Measurements from ENCODE around the gene AK8. TPM values are rescaled to one million over a fixed set of nuclear protein-coding genes. Genes with fewer than 3 reads are reported as not detected.

Gene AK8
- total RNA-seq, 2 experiments from 2014 or later, result 0.39 TPM; not detected in 1

DNA sequence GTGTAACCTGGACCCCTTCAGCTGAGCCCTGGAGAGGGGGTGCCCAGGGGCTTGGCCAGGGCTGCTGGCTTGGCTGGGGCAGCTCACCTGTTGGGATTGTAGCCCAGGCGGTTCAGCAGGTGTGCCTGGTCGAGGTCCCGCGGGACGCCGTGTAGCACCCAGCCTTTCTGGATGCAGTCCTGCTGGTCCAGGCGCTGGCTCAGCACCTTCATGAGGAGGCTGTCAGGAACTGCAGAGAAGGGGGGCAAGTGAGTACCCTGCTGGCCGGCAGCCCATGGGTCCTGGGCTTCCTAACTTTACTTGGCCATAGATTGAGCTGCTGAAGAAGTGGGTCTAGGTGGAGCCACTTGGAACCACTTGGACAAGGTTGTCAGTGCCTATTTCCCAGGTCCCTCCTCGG is 85.5 kb downstream of the AK8 start:
- ATAC-seq, result no peak
- CTCF ChIA-PET, result no interaction called here
- H3K27ac Mint-ChIP-seq, result no peak overlapping the region

DNA sequence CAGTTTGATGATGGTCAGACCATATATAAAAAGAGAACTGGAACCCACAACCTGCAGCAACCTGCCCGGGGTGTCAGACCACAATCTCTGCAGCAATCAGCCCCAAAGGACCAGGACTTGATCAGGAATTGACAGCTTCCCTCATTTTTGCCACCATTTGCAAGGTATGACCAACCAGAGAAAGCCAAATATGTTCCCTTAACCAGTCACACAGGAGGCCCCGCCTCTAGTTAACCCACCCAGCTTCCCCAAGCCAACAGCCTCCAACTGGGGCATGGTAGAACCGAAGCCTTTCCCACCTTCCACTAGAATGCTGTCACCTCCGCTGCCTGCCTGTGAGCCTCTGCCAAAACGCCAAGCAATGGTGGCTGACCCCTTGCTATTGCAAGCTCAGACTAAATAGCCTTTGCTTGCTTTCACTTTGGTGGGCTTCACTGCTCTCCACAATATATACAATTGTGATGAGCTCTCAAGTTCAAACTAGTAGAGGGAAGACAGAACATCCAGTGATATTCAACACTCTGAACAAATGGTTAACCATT is 86.3 kb downstream of the AK8 start:
- ChIA-PET POLR2A (interaction anchor here (1.0 kb wide), 1 partner anchor 23 kb away, joined by 3 read pairs; no protein-coding TSS in a partner anchor), CTCF (no interaction called here)
- H3K4me1 Mint-ChIP-seq (ENCODE audit: low read depth), result peaks cover 7% of the 10 kb centered on the region
- ATAC-seq (no peak), DNase-seq (no peak)
- peaks cover 35% of the 10 kb centered on the region for H3K27me3 Mint-ChIP-seq (ENCODE audit: low read depth)
- no peaks in the 10 kb centered on the region for H3K9me3 Mint-ChIP-seq (ENCODE audit: insufficient read depth)
- H3K4me3 Mint-ChIP-seq, result no peak overlapping the region
- H3K27ac Mint-ChIP-seq, result no peak overlapping the region
- no peaks in the 10 kb centered on the region for H3K36me3 Mint-ChIP-seq (ENCODE audit: low read depth)

More for the DNA sequence above, 85.5 kb downstream of the AK8 start:
- H3K36me3 Mint-ChIP-seq (ENCODE audit: low read depth), result no peaks in the 10 kb centered on the region
- H3K4me3 Mint-ChIP-seq, result no peak overlapping the region
- H3K9me3 Mint-ChIP-seq (ENCODE audit: insufficient read depth), result no peaks in the 10 kb centered on the region
- POLR2A ChIA-PET, result interaction anchor here (1.0 kb wide), 1 partner anchor 23 kb away, joined by 3 read pairs; no protein-coding TSS in a partner anchor
- H3K4me1 Mint-ChIP-seq (ENCODE audit: low read depth), result peaks cover 7% of the 10 kb centered on the region
- peaks cover 34% of the 10 kb centered on the region for H3K27me3 Mint-ChIP-seq (ENCODE audit: low read depth)
- no peak for DNase-seq

DNA sequence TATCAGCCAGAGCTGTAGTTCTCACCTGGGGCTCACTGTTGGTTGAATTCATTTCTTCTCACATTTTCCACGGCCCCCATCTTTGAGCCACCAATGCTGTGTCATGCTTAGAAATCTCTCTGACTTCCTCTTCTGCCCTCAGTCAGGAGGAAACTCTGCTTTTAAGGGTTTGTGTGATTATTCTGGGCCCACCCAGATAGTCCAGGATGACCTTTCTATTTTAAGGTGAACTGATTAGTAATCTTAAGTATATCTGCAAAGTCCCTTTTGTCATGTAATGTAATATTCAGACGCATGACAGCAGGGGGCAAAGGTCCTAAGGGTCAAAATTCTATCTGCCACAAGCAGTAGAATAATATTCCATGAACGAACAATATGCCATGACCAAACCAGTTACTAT is 88.4 kb downstream of the AK8 start:
- POLR2A ChIA-PET, result no interaction called here
- H3K27me3 Mint-ChIP-seq (ENCODE audit: low read depth), result peaks cover 36% of the 10 kb centered on the region
- no peak overlapping the region for H3K27ac Mint-ChIP-seq
- DNase-seq (no peak), ATAC-seq (no peak)
- H3K4me3 Mint-ChIP-seq, result no peak overlapping the region
- no peaks in the 10 kb centered on the region for H3K9me3 Mint-ChIP-seq (ENCODE audit: insufficient read depth)
- peaks cover 7% of the 10 kb centered on the region for H3K4me1 Mint-ChIP-seq (ENCODE audit: low read depth)
- H3K36me3 Mint-ChIP-seq (ENCODE audit: low read depth), result no peaks in the 10 kb centered on the region
- CTCF ChIA-PET, result interaction anchor here (1.2 kb wide), 1 partner anchor 21 kb away, joined by 3 read pairs; no protein-coding TSS in a partner anchor

DNA sequence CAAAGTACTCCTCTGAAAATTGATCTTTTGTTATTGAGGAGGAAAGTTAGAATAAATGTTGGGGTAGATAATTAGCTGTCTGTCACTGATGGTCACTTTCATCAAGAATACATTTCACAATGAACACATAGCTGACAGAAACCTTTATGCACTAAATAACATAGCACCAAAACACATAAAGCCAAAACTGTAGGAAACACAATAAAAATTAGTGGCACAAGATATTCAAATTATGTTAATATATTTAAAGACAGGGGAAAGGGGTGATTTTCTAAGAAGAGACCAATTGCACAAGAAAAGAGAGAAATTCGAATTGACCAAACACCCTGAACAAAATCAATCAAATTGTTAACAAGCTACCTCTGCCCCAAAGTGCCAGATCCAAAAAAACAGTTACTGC is 89.7 kb downstream of the AK8 start:
- H3K27me3 Mint-ChIP-seq (ENCODE audit: low read depth), result peaks cover 31% of the 10 kb centered on the region
- no peak for DNase-seq
- ATAC-seq, result no peak
- H3K9me3 Mint-ChIP-seq (ENCODE audit: insufficient read depth), result no peaks in the 10 kb centered on the region
- ChIA-PET CTCF (interaction anchor here (0.9 to 1.0 kb wide), 2 partner anchors 23 to 114 kb away, joined by 3 read pairs; no protein-coding TSS in a partner anchor), POLR2A (no interaction called here)
- no peak overlapping the region for H3K4me3 Mint-ChIP-seq
- H3K4me1 Mint-ChIP-seq (ENCODE audit: low read depth), result peaks cover 7% of the 10 kb centered on the region
- no peak overlapping the region for H3K27ac Mint-ChIP-seq
- H3K36me3 Mint-ChIP-seq (ENCODE audit: low read depth), result no peaks in the 10 kb centered on the region

DNA sequence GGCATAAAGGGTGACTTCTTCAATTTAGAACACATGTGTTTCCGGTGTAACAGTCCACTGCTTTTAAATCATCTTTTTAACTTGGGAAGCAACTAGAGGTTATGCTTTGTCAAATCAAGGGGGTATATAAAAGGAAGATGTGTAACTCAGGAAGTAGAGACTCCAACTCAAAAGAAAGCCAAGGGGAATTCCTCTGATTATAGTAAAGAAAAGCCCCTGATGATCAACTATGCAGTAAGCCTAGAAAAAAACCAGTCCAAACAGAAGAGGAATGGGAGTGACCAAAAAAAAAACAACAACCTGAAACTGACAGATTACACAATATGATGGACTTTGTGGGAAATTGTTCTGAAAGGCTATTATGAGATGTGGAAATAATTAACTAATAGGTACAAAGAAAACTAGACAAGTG is 90.3 kb downstream of the AK8 start:
- ATAC-seq (no peak), DNase-seq (no peak)
- Mint-ChIP-seq H3K36me3 (ENCODE audit: low read depth) (no peaks in the 10 kb centered on the region), H3K4me1 (ENCODE audit: low read depth) (peaks cover 7% of the 10 kb centered on the region), H3K9me3 (ENCODE audit: insufficient read depth) (no peaks in the 10 kb centered on the region), H3K27ac (no peak overlapping the region), H3K27me3 (ENCODE audit: low read depth) (peaks cover 29% of the 10 kb centered on the region), H3K4me3 (no peak overlapping the region)
- ChIA-PET POLR2A (no interaction called here), CTCF (interaction anchor here (0.9 to 1.0 kb wide), 2 partner anchors 22 to 115 kb away, joined by 3 read pairs; no protein-coding TSS in a partner anchor)

DNA sequence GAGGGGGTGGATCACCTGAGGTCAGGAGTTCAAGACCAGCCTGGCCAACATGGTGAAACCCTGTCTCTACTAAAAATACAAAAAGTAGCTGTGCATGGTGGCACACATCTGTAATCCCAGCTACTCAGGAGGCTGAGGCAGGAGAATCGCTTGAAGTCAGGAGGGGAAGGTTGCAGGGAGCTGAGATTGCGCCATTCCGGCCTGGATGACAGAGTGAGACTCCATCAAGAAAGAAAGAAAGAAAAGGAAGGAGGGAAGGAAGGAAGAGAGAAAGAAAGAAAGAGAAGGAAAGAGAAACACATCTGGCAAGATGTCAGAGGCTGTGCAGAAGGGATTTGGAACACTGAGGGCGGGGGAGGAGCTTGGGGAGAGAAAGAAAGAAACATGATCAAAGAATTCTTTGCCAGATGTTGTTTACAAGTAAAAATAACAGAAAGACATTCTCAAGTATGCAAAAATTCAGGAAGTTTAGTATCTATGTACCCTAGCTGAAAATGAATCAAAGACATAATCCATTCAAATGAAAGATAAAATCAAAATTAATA is 93.7 kb downstream of the AK8 start:
- Mint-ChIP-seq H3K27me3 (ENCODE audit: low read depth) (peaks cover 45% of the 10 kb centered on the region), H3K4me3 (no peak overlapping the region), H3K9me3 (ENCODE audit: insufficient read depth) (no peaks in the 10 kb centered on the region), H3K4me1 (ENCODE audit: low read depth) (peaks cover 18% of the 10 kb centered on the region), H3K36me3 (ENCODE audit: low read depth) (no peaks in the 10 kb centered on the region), H3K27ac (no peak overlapping the region)
- ATAC-seq (no peak), DNase-seq (peak; percentile 13)
- POLR2A ChIA-PET, result interaction anchor here (0.7 kb wide), 1 partner anchor 9 kb away, joined by 3 read pairs; no protein-coding TSS in a partner anchor
- CTCF ChIA-PET, result no interaction called here

DNA sequence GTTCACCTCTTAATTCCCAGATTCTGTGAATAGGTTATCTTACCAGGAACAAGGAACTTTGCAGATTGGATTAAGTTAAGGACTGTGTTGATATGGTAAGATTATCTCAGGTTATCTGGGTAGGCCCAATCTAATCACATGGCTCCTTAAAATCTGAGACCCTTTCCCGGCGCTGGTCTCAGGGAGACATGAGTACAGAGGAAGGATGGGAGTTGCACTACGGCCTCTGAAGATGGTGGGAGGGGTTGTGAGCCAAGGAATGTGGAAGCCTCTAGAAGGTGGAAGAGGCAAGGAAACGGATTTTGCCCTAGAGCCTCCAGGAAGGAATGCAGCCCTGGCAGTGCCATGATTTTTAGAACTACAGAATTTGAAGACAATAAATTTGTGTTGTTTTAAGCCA is 95.1 kb downstream of the AK8 start:
- Mint-ChIP-seq H3K27me3 (ENCODE audit: low read depth) (peaks cover 43% of the 10 kb centered on the region), H3K36me3 (ENCODE audit: low read depth) (no peaks in the 10 kb centered on the region), H3K4me3 (no peak overlapping the region), H3K27ac (no peak overlapping the region), H3K4me1 (ENCODE audit: low read depth) (peaks cover 18% of the 10 kb centered on the region), H3K9me3 (ENCODE audit: insufficient read depth) (no peaks in the 10 kb centered on the region)
- ATAC-seq (no peak), DNase-seq (peak; percentile 15)
- CTCF ChIA-PET, result interaction anchor here (1.0 kb wide), 1 partner anchor 14 kb away, joined by 3 read pairs; no protein-coding TSS in a partner anchor
- POLR2A ChIA-PET, result no interaction called here

DNA sequence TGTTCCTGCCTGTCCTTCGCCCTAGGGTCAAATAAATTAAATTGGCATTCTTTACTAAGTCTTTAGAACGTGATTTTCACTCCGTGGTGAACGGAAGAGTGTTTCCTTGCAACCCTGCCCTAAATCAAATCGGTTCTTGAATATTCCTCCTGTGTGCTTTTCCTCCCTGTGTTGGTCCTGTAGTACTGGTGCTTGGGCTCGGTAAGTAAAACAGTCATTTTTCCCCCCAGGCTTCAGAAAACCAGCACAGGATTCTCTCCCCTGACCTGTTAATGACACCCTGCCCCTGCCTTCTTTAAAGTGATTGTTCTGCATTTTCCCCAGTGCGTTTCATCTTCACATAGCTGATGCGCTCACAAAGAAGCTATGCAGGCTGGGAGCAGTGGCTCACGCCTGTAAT is 96.0 kb downstream of the AK8 start:
- POLR2A ChIA-PET, result no interaction called here
- Mint-ChIP-seq H3K36me3 (ENCODE audit: low read depth) (no peaks in the 10 kb centered on the region), H3K4me1 (ENCODE audit: low read depth) (peaks cover 14% of the 10 kb centered on the region), H3K27ac (no peak overlapping the region), H3K4me3 (no peak overlapping the region), H3K27me3 (ENCODE audit: low read depth) (peaks cover 36% of the 10 kb centered on the region), H3K9me3 (ENCODE audit: insufficient read depth) (no peaks in the 10 kb centered on the region)
- CTCF ChIA-PET, result interaction anchor here (3.0 kb wide), 1 partner anchor 13 kb away, joined by 18 read pairs; no protein-coding TSS in a partner anchor
- no peak for DNase-seq
- ATAC-seq, result no peak

DNA sequence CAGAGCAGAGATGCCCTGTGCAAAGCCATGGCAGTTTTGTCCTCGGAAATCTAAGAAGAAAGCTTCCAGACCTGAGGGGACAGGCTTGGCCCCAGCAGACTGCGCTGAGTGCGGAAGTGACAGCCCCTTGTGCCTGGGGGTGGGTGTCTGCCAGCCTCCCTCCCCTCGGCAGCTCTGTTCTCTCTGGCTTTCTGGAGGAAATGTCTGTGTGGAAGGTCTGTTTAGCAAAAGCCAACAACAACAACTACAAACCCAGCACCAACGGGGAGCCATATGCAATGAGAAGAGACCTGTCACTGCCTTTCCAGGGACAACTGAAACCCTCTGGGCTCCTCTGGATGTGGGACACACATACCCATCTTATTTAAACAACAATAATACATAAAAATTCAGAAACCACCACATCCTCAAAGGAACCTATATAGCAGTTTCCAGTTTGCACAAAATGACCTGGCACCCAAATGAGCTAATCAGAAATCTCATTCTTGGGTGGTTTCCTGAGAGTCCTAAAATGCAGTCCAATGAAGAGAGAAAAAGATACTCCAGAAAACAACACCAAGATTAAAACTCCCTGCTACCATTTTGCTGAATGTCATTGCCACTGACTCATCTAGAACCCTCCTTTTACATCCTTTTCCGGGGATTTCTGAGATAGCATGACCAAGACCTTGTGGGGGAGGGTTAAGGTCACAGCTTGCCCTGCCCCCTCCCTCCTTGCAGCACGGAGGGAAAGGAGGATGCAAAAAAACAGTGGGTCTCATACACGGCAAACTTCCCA is 97.7 kb downstream of the AK8 start:
- Mint-ChIP-seq H3K4me3 (no peak overlapping the region), H3K36me3 (ENCODE audit: low read depth) (no peaks in the 10 kb centered on the region), H3K9me3 (ENCODE audit: insufficient read depth) (no peaks in the 10 kb centered on the region), H3K27ac (peak overlapping the region; percentile 57), H3K27me3 (ENCODE audit: low read depth) (peaks cover 27% of the 10 kb centered on the region), H3K4me1 (ENCODE audit: low read depth) (peaks cover 14% of the 10 kb centered on the region)
- ATAC-seq (no peak), DNase-seq (peak; percentile 21)
- POLR2A ChIA-PET, result interaction anchor here (2.4 kb wide), 1 partner anchor 10 kb away, joined by 16 read pairs; no protein-coding TSS in a partner anchor
- CTCF ChIA-PET, result interaction anchor here (0.9 to 3.0 kb wide), 2 partner anchors 11 to 14 kb away, joined by 4 to 18 read pairs; no protein-coding TSS in a partner anchor

DNA sequence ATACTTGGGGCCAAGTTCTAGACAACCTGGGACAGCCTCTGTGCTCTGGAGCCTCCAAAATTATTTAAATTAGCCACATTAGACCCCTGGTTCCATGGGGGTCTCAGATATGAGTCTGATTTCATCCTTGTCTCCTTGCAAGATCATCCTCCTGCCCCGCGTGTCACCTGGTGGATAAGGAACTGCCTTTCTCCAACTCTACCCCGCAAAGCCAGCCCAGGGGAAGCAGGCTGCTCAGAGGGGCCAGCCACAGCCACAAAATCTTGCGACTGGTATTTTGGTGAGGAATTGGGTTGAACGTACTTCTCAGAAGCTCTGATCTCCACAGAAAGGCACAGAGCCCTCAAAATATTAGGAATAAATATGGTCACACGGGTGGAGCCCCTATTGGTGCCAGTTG is 101.2 kb downstream of the AK8 start:
- CTCF ChIA-PET, result no interaction called here
- H3K4me3 Mint-ChIP-seq, result no peak overlapping the region
- no peak for ATAC-seq
- H3K9me3 Mint-ChIP-seq (ENCODE audit: insufficient read depth), result no peaks in the 10 kb centered on the region
- POLR2A ChIA-PET, result no interaction called here
- peak; percentile 11 for DNase-seq
- H3K27me3 Mint-ChIP-seq (ENCODE audit: low read depth), result peaks cover 15% of the 10 kb centered on the region
- H3K36me3 Mint-ChIP-seq (ENCODE audit: low read depth), result peaks cover 9% of the 10 kb centered on the region
- no peak overlapping the region for H3K27ac Mint-ChIP-seq
- peaks cover 31% of the 10 kb centered on the region for H3K4me1 Mint-ChIP-seq (ENCODE audit: low read depth)

DNA sequence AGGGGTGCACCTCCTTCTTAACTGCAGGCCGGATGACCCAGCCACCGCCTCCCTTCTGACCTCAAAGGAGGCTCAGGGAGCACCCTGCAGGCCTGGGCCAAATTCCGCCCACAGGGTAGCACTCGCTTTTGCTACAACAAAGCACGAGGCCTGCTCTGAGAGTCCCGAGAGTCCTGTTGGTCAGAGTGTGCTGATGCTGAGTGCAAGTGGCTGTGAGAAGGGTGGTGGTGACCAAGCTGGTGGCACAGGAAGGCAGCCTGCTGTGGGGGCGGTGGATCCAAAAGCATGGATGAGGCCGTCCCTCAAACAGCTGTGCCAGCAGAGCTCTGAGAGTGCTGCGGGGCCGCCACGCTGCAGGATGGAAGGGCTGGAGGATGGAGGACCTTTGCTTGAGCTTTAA is 101.8 kb downstream of the AK8 start:
- ChIA-PET POLR2A (no interaction called here), CTCF (no interaction called here)
- H3K27ac Mint-ChIP-seq, result no peak overlapping the region
- peaks cover 31% of the 10 kb centered on the region for H3K4me1 Mint-ChIP-seq (ENCODE audit: low read depth)
- no peak for DNase-seq
- H3K9me3 Mint-ChIP-seq (ENCODE audit: insufficient read depth), result no peaks in the 10 kb centered on the region
- peaks cover 13% of the 10 kb centered on the region for H3K36me3 Mint-ChIP-seq (ENCODE audit: low read depth)
- ATAC-seq, result no peak
- H3K27me3 Mint-ChIP-seq (ENCODE audit: low read depth), result peaks cover 11% of the 10 kb centered on the region
- H3K4me3 Mint-ChIP-seq, result no peak overlapping the region

DNA sequence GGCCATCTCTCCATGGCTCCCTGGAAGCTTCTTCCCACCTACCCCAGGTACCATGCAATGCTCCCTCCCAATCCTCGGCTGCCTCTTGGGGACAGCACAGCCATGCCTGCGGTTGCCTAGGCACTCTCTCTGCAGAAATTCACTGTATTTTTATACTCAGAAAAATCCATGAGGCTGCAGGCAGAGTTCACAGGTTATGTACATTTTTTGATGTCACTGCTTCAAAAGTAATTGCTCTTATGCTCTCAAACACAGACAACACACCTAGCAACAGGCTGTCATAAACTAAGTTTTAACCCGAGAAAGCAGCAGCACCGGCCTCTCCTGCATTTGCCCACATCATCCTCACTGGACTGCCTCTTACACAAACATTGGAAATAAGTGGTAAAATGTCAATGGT is 102.4 kb downstream of the AK8 start:
- H3K27me3 Mint-ChIP-seq (ENCODE audit: low read depth), result peaks cover 8% of the 10 kb centered on the region
- ChIA-PET POLR2A (interaction anchor here (0.9 kb wide), 1 partner anchor 9 kb away, joined by 3 read pairs; no protein-coding TSS in a partner anchor), CTCF (no interaction called here)
- peaks cover 29% of the 10 kb centered on the region for H3K4me1 Mint-ChIP-seq (ENCODE audit: low read depth)
- DNase-seq (no peak), ATAC-seq (no peak)
- no peak overlapping the region for H3K4me3 Mint-ChIP-seq
- no peak overlapping the region for H3K27ac Mint-ChIP-seq
- H3K36me3 Mint-ChIP-seq (ENCODE audit: low read depth), result peaks cover 13% of the 10 kb centered on the region
- H3K9me3 Mint-ChIP-seq (ENCODE audit: insufficient read depth), result no peaks in the 10 kb centered on the region
